Measurements from ENCODE around the gene ARHGEF35. TPM values are rescaled to one million over a fixed set of nuclear protein-coding genes. Genes with fewer than 3 reads are reported as not detected.
"Not testable (repeated sequence)": the region's sequence is repeated elsewhere in the genome, so short reads cannot be mapped to it uniquely, and the experiment has no call there.

ARHGEF35 gene
- 25.8 and 30.3 TPM in 2 replicates for total RNA-seq

GRCh38 chr7:144195212-144195872 is at the start of gene ARHGEF35:
TSS of gene ARHGEF35 (minus strand) at chr7:144195833. CDS start at chr7:144188383, 7,450 bp downstream.
- DNase-seq (ENCODE audit: low read depth); H3K27me3 ChIP-seq (ENCODE audit: control insufficient read depth, insufficient read depth, low read length); H3K4me3 ChIP-seq (ENCODE audit: low read depth, low read length); H3K36me3 ChIP-seq (ENCODE audit: control insufficient read depth, insufficient read depth, low read length); FAIRE-seq: not testable (repeated sequence)

DNA sequence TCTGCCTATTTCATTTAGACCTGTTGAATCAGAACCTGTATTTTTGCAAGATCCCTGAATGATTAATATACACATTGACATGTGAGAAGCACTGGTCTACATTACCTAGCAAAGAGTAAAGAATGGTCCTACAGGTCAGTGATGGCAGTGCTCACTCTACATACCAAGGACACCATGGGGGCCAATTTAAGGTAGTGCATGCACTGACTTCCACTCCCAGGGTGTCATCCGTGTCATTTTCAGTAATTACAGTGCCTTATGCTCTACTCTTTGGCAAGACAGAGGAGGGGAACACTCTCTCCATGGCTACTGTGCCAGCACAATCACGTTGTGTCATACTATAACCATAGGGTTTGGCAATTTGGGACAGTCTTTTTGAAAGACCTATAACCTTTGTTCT is 49.7 kb upstream of the ARHGEF35 start:
- not testable (repeated sequence) for FAIRE-seq; DNase-seq (ENCODE audit: low read depth)

DNA sequence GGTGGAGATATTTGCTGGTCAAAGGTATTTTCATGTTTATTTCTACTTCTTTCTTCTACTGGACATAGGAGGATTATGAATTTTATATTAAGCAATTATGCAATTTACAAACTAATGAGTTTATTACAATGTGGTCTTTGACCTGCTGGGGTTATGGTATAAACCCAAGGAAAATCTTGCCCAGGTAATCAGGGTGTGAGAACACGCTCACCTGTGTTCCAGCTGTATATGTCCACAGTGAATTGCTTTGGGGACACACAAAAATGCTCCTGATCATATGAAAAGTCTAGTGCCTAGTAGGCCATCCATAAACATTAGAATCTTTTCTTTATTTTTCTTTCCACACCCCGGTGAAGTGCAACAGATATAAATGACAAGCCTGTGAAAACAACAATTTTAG is 43.7 kb upstream of the ARHGEF35 start, which contains the start of gene OR2A42:
Gene OR2A42, minus strand, starts transcription at position 241 of the 400 bp plus-strand sequence. CDS start 6,762 bp downstream, outside the sequence.
- not testable (repeated sequence) for DNase-seq (ENCODE audit: low read depth); FAIRE-seq

More for the DNA sequence above, 49.7 kb upstream of the ARHGEF35 start:
- not testable (repeated sequence) for H3K36me3 ChIP-seq (ENCODE audit: control insufficient read depth, insufficient read depth, low read length); H3K27me3 ChIP-seq (ENCODE audit: control insufficient read depth, insufficient read depth, low read length); H3K4me3 ChIP-seq (ENCODE audit: low read depth, low read length)

GRCh38 chr7:144238530-144239082 is 43.0 kb upstream of the ARHGEF35 start:
- H3K27me3 ChIP-seq (ENCODE audit: control insufficient read depth, insufficient read depth, low read length); H3K36me3 ChIP-seq (ENCODE audit: control insufficient read depth, insufficient read depth, low read length); H3K4me3 ChIP-seq (ENCODE audit: low read depth, low read length); DNase-seq (ENCODE audit: low read depth); FAIRE-seq: not testable (repeated sequence)

More for the DNA sequence above, 43.7 kb upstream of the ARHGEF35 start, which contains the start of gene OR2A42:
- not testable (repeated sequence) for H3K36me3 ChIP-seq (ENCODE audit: control insufficient read depth, insufficient read depth, low read length); H3K4me3 ChIP-seq (ENCODE audit: low read depth, low read length); H3K27me3 ChIP-seq (ENCODE audit: control insufficient read depth, insufficient read depth, low read length)

GRCh38 chr7:144233039-144233438 is 37.4 kb upstream of the ARHGEF35 start:
- DNase-seq (ENCODE audit: low read depth); H3K4me3 ChIP-seq (ENCODE audit: low read depth, low read length); H3K36me3 ChIP-seq (ENCODE audit: control insufficient read depth, insufficient read depth, low read length); FAIRE-seq; H3K27me3 ChIP-seq (ENCODE audit: control insufficient read depth, insufficient read depth, low read length): not testable (repeated sequence)

- FAIRE-seq; DNase-seq (ENCODE audit: low read depth); H3K4me3 ChIP-seq (ENCODE audit: low read depth, low read length); H3K27me3 ChIP-seq (ENCODE audit: control insufficient read depth, insufficient read depth, low read length); H3K36me3 ChIP-seq (ENCODE audit: control insufficient read depth, insufficient read depth, low read length): not testable (repeated sequence)
Observed at GRCh38 chr7:144231027-144231426, 35.4 kb upstream of the ARHGEF35 start.

DNA sequence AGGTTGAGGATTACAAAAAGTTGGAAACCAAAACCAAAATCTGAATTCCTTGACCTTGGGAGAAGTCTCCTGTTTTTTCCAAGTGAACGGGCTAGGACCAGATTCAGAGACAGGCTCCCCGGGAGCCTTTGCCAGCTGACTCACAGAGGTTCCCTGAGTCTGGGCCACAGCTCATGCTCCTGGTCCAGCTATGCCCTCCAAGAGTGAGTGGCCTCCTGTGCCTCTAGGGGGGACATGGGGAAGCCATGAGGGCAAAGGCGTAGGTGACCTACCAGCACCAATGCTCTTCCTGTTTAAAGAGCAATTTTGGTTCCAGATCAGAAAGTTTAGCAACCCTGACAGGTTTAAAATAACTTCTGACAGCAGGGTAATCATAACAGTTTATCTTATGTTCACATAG is 33.2 kb upstream of the ARHGEF35 start:
- not testable (repeated sequence) for DNase-seq (ENCODE audit: low read depth); H3K4me3 ChIP-seq (ENCODE audit: low read depth, low read length); H3K36me3 ChIP-seq (ENCODE audit: control insufficient read depth, insufficient read depth, low read length); FAIRE-seq; H3K27me3 ChIP-seq (ENCODE audit: control insufficient read depth, insufficient read depth, low read length)

DNA sequence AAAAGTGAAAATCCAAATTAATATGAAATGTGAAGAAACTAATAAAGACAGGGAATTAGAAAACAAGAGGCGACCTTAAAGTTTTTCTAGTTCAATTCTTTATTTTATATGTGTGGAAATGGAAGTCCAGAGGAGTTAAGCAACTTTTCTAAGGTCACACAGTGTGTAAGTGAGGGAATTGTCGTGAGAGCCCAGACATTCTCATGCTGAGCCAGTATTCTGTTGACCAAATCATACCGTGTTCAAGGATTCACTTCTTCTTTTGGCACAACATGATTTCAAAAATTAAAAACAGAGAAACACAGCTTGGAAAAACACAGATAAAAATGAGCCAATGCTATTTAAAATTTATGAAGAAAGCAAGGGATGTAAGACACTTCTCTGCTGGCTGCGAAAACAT is 31.2 kb upstream of the ARHGEF35 start:
- FAIRE-seq; H3K36me3 ChIP-seq (ENCODE audit: control insufficient read depth, insufficient read depth, low read length); DNase-seq (ENCODE audit: low read depth); H3K4me3 ChIP-seq (ENCODE audit: low read depth, low read length); H3K27me3 ChIP-seq (ENCODE audit: control insufficient read depth, insufficient read depth, low read length): not testable (repeated sequence)

DNA sequence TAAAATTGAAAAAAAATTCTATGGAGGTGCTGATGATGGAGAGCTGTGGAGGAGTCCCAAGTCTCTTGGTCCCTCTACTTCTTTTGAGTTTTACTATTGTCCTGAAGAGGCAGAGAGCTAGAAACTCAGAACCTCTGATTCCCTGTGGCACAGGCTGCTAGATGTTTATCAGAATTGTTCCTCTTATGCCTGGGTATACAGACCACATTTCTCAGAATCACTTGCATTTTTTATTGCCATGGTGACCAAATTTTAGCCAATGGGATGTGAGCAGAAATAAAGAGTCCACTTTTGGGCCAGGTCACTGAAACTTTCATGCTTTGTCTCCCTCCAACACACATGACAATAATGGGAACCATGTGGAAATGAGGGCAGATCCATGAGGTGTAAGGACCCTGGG is 28.0 kb upstream of the ARHGEF35 start:
- not testable (repeated sequence) for FAIRE-seq; H3K36me3 ChIP-seq (ENCODE audit: control insufficient read depth, insufficient read depth, low read length); H3K4me3 ChIP-seq (ENCODE audit: low read depth, low read length); H3K27me3 ChIP-seq (ENCODE audit: control insufficient read depth, insufficient read depth, low read length); DNase-seq (ENCODE audit: low read depth)

- H3K4me3 ChIP-seq (ENCODE audit: low read depth, low read length); FAIRE-seq; H3K27me3 ChIP-seq (ENCODE audit: control insufficient read depth, insufficient read depth, low read length); H3K36me3 ChIP-seq (ENCODE audit: control insufficient read depth, insufficient read depth, low read length); DNase-seq (ENCODE audit: low read depth): not testable (repeated sequence)
Observed at GRCh38 chr7:144220531-144220930, 24.9 kb upstream of the ARHGEF35 start.

DNA sequence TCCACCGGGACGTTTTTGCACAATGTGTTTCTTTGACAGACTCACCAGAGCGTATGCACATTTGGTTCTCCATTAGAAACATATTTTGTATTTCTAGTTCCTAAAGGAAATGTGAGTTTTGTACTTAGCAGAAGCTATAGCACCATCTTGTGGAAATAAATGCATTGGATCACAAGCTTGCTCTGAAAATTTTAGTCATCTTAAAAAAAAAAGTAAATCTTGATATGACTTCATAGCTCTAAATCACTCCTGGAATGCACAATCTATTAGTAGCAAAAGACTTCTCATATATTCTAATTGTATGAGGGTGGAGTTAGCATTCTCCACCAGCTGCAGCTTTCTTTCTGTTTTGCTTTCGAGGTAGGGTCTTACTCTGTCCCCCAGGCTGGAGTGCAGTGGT is 23.5 kb upstream of the ARHGEF35 start:
- H3K27me3 ChIP-seq (ENCODE audit: control insufficient read depth, insufficient read depth, low read length); H3K4me3 ChIP-seq (ENCODE audit: low read depth, low read length); H3K36me3 ChIP-seq (ENCODE audit: control insufficient read depth, insufficient read depth, low read length); FAIRE-seq; DNase-seq (ENCODE audit: low read depth): not testable (repeated sequence)

DNA sequence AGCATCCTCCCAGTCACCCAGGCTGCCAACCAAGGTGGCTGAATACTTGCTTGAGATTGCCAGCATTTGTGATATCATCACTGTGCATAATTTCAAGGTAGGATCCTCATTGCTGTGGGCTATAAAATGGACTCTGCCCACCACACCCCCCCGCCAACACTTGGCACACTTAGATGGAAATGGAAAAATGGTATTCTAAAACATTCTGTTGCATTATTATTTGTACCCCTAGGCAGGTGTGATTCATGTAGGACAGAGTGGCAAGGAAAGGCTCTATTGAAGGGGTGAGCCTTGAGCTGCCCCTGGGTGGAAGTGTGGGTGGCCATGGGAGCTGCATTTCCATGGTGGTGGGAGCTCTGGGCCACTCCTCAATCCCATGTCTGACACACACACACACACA is 22.9 kb upstream of the ARHGEF35 start:
- not testable (repeated sequence) for H3K4me3 ChIP-seq (ENCODE audit: low read depth, low read length); H3K36me3 ChIP-seq (ENCODE audit: control insufficient read depth, insufficient read depth, low read length); H3K27me3 ChIP-seq (ENCODE audit: control insufficient read depth, insufficient read depth, low read length); DNase-seq (ENCODE audit: low read depth); FAIRE-seq

DNA sequence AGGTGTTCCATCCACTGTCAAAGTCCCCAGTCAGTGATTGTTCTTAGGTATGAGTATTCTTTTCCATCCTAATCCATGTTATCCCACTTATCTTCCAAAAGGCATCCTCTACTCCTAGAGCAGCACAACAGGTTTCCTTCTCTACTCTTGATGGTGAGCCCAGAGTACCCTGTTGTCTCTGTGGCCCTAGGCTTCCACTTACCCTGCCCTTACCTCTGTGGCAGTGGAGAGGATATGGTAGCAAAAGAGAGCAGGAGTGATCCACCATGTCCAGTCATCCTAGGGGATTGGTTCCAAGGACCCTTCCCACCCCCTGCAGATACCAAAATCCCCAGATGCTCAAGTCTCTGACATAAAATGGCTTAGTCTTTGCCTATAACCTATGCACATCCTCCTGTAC is 21.6 kb upstream of the ARHGEF35 start:
- not testable (repeated sequence) for FAIRE-seq; H3K36me3 ChIP-seq (ENCODE audit: control insufficient read depth, insufficient read depth, low read length); H3K27me3 ChIP-seq (ENCODE audit: control insufficient read depth, insufficient read depth, low read length); DNase-seq (ENCODE audit: low read depth); H3K4me3 ChIP-seq (ENCODE audit: low read depth, low read length)

DNA sequence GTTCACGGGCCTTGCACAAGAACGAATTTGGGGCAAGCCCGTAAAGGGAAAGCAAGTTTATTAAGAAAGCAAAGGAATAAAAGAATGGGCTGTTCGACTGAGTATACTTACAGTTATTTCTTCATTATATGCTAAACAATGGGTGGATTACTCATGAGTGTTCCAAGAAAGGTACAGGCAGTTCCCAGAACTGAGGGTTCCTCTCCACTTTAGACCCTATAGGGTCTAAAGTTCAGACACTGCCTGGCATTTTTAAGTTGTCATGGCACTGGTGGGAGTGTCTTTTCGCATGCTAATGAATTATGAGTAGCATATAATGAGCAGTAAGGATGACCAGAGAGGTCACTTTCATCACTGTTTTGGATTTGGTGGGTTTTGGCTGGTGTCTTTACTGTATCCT is 9.7 kb upstream of the ARHGEF35 start:
- H3K4me3 ChIP-seq (ENCODE audit: low read depth, low read length); FAIRE-seq; DNase-seq (ENCODE audit: low read depth); H3K27me3 ChIP-seq (ENCODE audit: control insufficient read depth, insufficient read depth, low read length); H3K36me3 ChIP-seq (ENCODE audit: control insufficient read depth, insufficient read depth, low read length): not testable (repeated sequence)

- not testable (repeated sequence) for H3K36me3 ChIP-seq (ENCODE audit: control insufficient read depth, insufficient read depth, low read length); H3K4me3 ChIP-seq (ENCODE audit: low read depth, low read length); FAIRE-seq; H3K27me3 ChIP-seq (ENCODE audit: control insufficient read depth, insufficient read depth, low read length); DNase-seq (ENCODE audit: low read depth)
Observed at GRCh38 chr7:144203086-144203485, 7.5 kb upstream of the ARHGEF35 start.

All from bronchial epithelial cell (primary cell).